Ascending aorta (tissue), 2 donors: ENCODE data around the gene SNTB2. TPM values are rescaled to one million over a fixed set of nuclear protein-coding genes. Genes with fewer than 3 reads are reported as not detected.

ENCODE experiments used
- DNase-seq, 2 donors: peaks; one replicate each; pipeline ENCODE4 v3.0.0-alpha.2; 2019; ENCODE audit warnings: low spot score in 2 of 2
- H3K27ac ChIP-seq, 2 donors: fragments of 200-600 bp; sonication (generic); one replicate each; pipeline ENCODE4 v1.5.1; 2016 to 2017; ENCODE audit warnings: mild to moderate bottlenecking in 1 of 2
- H3K27me3 ChIP-seq: fragments of 200-600 bp; sonication (generic); one replicate; pipeline ENCODE4 v1.5.1; 2017
- H3K36me3 ChIP-seq, 2 donors: fragments of 200-600 bp; sonication (generic); one replicate each; pipeline ENCODE4 v1.5.1; 2016
- H3K4me1 ChIP-seq, 2 donors: fragments of 200-600 bp; sonication (generic); one replicate each; pipeline ENCODE4 v1.5.1; 2016 to 2017; ENCODE audit warnings: mild to moderate bottlenecking in 1 of 2
- H3K4me3 ChIP-seq, 2 donors: fragments of 200-600 bp; sonication (generic); one replicate each; pipeline ENCODE4 v1.5.1; 2016 to 2017; ENCODE audit warnings: mild to moderate bottlenecking in 1 of 2
- H3K9me3 ChIP-seq, 2 donors: fragments of 200-600 bp; sonication (generic); one replicate each; pipeline ENCODE4 v1.5.1; 2016
- intact Hi-C: fragments of 100-400 bp; cut with DNase I; formaldehyde crosslinking; loops from one replicate; pipeline ENCODE4 v1.15.1; 2023
- total RNA-seq: library from RNA; depleted of rRNA; stranded (reverse); fragments of >200 nt; gene quantifications from one replicate; pipeline ENCODE4 v1.1.0, GENCODE V29; 2016
- TF ChIP-seq, protein P1 (sequence below), 3 experiments: fragments of 200-600 bp in 2 of 3; fragments of 450-650 bp in 1 of 3; sonication (generic) in 2 of 3; IDR thresholded peaks; one replicate each; pipeline ENCODE4 v1.5.1; 2016 to 2019; ENCODE audit warnings: antibody characterized with exemption in 3 of 3, mild to moderate bottlenecking in 1 of 3, moderate library complexity in 1 of 3

SNTB2 gene
- total RNA-seq, 1 donor from 2014 or later = 19.7 TPM

DNA sequence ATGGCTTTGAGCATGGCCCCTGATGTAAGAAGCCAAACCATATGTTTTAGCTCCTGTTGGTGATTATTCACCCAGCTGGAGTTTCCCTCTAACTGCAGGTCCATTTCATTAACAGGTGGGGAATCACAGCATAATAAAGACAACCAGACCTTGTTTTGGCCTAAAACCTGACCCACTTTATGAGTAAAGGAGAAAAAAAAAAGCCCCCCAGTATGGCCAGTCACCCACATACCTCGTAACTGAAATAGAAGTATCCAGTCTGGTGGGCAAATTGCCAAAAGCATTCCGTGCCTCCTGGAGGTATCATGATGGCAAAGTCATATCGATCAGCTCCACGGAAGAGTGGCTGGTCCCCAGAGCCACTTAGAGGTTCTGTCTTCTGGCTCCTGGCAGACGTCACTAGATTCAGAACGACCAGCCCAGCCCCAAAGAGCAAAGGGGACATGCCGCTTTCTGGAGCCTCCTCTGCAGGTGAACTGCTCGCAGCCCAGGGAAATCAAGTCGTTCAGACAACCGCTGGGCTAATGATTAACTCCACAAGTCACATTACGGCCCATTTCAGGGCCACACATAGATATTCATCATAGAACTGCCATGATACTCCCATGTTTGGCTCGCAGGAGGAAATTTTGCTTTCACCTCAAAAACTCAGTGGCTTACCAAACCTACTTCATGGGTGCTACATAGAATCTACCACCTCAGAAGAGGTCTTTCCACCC lies 164.5 kb downstream of the SNTB2 start, which contains the start of gene TMED6:
Gene TMED6, minus strand, starts transcription at position 478 of the 719 bp plus-strand sequence. Its CDS starts 33 bp downstream, at position 445.
- Histone ChIP-seq H3K36me3 (peaks cover 10 to 36% of the 10 kb centered on the region in 2 donors), H3K9me3 (no peaks in the 10 kb centered on the region), H3K27me3 (no peaks in the 10 kb centered on the region), H3K4me3 (no peak within 1 kb of the TSS), H3K4me1 (no peaks in the 10 kb centered on the region), H3K27ac (no peak within 1 kb of the TSS)
- DNase-seq = peak in 1 of 2 donors; percentile 47
- TF ChIP-seq, protein P1, sequence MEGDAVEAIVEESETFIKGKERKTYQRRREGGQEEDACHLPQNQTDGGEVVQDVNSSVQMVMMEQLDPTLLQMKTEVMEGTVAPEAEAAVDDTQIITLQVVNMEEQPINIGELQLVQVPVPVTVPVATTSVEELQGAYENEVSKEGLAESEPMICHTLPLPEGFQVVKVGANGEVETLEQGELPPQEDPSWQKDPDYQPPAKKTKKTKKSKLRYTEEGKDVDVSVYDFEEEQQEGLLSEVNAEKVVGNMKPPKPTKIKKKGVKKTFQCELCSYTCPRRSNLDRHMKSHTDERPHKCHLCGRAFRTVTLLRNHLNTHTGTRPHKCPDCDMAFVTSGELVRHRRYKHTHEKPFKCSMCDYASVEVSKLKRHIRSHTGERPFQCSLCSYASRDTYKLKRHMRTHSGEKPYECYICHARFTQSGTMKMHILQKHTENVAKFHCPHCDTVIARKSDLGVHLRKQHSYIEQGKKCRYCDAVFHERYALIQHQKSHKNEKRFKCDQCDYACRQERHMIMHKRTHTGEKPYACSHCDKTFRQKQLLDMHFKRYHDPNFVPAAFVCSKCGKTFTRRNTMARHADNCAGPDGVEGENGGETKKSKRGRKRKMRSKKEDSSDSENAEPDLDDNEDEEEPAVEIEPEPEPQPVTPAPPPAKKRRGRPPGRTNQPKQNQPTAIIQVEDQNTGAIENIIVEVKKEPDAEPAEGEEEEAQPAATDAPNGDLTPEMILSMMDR (IDR thresholded peaks at IDR 0.05) = no peak
- intact Hi-C loops = no loop called here

Other genes with a start within 250 kb of the SNTB2 start
- gene HAS3, start 81.5 kb upstream of the SNTB2 start, total RNA-seq = not detected
- 41.3 TPM for gene CHTF8, start 54.6 kb upstream of the SNTB2 start, total RNA-seq
- 45.9 TPM for gene UTP4, start 54.5 kb upstream of the SNTB2 start, total RNA-seq
- 38.3 TPM for gene VPS4A, start 124.2 kb downstream of the SNTB2 start, total RNA-seq
- 49.9 TPM for gene PDF, start 143.4 kb downstream of the SNTB2 start, total RNA-seq
- gene COG8, start 152.4 kb downstream of the SNTB2 start, total RNA-seq = 24.7 TPM
- gene NIP7, start 152.6 kb downstream of the SNTB2 start, total RNA-seq = 5.2 TPM
- not detected for gene TMED6, start 164.6 kb downstream of the SNTB2 start, total RNA-seq
- gene TERF2, start 198.8 kb downstream of the SNTB2 start, total RNA-seq = 22.6 TPM
- gene CYB5B, start 237.5 kb downstream of the SNTB2 start, total RNA-seq = 19.2 TPM